Vagina (tissue), 2 donors: ENCODE measurements around the gene VPS33B. TPM values are rescaled to one million over a fixed set of nuclear protein-coding genes. Genes with fewer than 3 reads are reported as not detected.
A peak's percentile ranks its signal among the peaks of the same experiment; 100 is the strongest.
"Not testable (repeated sequence)": the region's sequence is repeated elsewhere in the genome, so short reads cannot be mapped to it uniquely, and the experiment has no call there.

Source experiments
- DNase-seq, 2 donors: peaks; one replicate each; pipeline ENCODE4 v3.0.0-alpha.2; 2017; ENCODE audit errors: extremely low spot score in 2 of 2
- H3K27ac ChIP-seq: fragments of 200-600 bp; sonication (generic); one replicate; pipeline ENCODE4 v1.5.1; 2019
- H3K27me3 ChIP-seq: fragments of 200-600 bp; sonication (generic); one replicate; pipeline ENCODE4 v1.5.1; 2019
- H3K36me3 ChIP-seq, 2 donors: fragments of 200-600 bp; sonication (generic); one replicate each; pipeline ENCODE4 v1.5.1; 2017 to 2019
- H3K4me1 ChIP-seq: fragments of 200-600 bp; sonication (generic); one replicate; pipeline ENCODE4 v1.5.1; 2019
- H3K4me3 ChIP-seq, 2 donors: fragments of 200-600 bp; sonication (generic); 1 replicate in 1 of 2; 2 replicates in 1 of 2; pipeline ENCODE4 v1.5.1; 2016 to 2019
- H3K9me3 ChIP-seq: fragments of 200-600 bp; sonication (generic); one replicate; pipeline ENCODE4 v1.5.1; 2019
- POLR2A ChIP-seq, 2 donors: fragments of 450-650 bp; IDR thresholded peaks; one replicate each; pipeline ENCODE4 v1.6.1; 2017; ENCODE audit warnings: antibody characterized with exemption in 2 of 2, mild to moderate bottlenecking in 2 of 2, moderate library complexity in 2 of 2
- POLR2AphosphoS5 ChIP-seq, 2 donors: sonication (generic); formaldehyde crosslinking; IDR thresholded peaks; one replicate each; pipeline ENCODE4 v1.9.0; 2017; ENCODE audit warnings: antibody characterized with exemption in 2 of 2, mild to moderate bottlenecking in 2 of 2, low read depth in 1 of 2; ENCODE audit not compliant: insufficient read depth in 1 of 2
- intact Hi-C: fragments of 100-400 bp; cut with DNase I; formaldehyde crosslinking; loops from one replicate; pipeline ENCODE4 v1.15.1; 2023
- total RNA-seq: library from RNA; depleted of rRNA; stranded (reverse); fragments of >200 nt; gene quantifications from one replicate; pipeline ENCODE4 v1.2.3, GENCODE V29; 2016
- TF ChIP-seq, protein P1 (sequence below), 3 experiments: fragments of 450-650 bp in 2 of 3; fragments of 200-600 bp in 1 of 3; sonication (generic) in 1 of 3; IDR thresholded peaks; one replicate each; pipeline ENCODE4 v1.5.1; 2017 to 2019; ENCODE audit warnings: antibody characterized with exemption in 3 of 3, mild to moderate bottlenecking in 2 of 3, moderate library complexity in 2 of 3

The VPS33B gene
- total RNA-seq, 1 donor from 2014 or later: 16.5 TPM

DNA sequence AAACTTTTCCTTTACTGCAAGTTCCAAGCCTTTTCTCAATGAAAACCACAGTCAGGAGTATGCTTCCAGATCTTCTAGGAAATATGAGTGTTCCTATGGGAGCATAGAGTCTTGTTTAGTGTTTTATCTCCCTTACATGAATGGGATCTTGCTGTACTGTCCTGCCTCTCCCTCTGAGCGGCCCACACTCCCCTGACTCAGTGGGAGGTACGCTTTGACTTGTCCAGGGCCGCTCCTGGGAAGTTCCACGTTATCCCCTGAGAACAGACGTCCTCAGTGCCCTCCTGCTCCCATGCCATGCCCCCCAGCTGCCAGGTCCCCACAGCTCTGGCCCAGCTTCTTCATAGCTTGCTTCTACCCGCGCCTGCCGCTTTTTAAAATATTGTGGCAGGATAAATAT, 28.9 kb upstream of the VPS33B start:
- intact Hi-C loops: no loop called here
- TF ChIP-seq POLR2A (IDR thresholded peaks at IDR 0.05) (no peak), POLR2AphosphoS5 (IDR thresholded peaks at IDR 0.05; ENCODE audit: insufficient read depth in 1 of 2, low read depth in 1 of 2) (no peak)
- TF ChIP-seq, protein P1, sequence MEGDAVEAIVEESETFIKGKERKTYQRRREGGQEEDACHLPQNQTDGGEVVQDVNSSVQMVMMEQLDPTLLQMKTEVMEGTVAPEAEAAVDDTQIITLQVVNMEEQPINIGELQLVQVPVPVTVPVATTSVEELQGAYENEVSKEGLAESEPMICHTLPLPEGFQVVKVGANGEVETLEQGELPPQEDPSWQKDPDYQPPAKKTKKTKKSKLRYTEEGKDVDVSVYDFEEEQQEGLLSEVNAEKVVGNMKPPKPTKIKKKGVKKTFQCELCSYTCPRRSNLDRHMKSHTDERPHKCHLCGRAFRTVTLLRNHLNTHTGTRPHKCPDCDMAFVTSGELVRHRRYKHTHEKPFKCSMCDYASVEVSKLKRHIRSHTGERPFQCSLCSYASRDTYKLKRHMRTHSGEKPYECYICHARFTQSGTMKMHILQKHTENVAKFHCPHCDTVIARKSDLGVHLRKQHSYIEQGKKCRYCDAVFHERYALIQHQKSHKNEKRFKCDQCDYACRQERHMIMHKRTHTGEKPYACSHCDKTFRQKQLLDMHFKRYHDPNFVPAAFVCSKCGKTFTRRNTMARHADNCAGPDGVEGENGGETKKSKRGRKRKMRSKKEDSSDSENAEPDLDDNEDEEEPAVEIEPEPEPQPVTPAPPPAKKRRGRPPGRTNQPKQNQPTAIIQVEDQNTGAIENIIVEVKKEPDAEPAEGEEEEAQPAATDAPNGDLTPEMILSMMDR (IDR thresholded peaks at IDR 0.05): no peak
- Histone ChIP-seq H3K4me3 (no peak overlapping the region), H3K27ac (no peak overlapping the region), H3K4me1 (no peaks in the 10 kb centered on the region), H3K27me3 (no peaks in the 10 kb centered on the region), H3K9me3 (no peaks in the 10 kb centered on the region), H3K36me3 (no peaks in the 10 kb centered on the region)
- no peak for DNase-seq

DNA sequence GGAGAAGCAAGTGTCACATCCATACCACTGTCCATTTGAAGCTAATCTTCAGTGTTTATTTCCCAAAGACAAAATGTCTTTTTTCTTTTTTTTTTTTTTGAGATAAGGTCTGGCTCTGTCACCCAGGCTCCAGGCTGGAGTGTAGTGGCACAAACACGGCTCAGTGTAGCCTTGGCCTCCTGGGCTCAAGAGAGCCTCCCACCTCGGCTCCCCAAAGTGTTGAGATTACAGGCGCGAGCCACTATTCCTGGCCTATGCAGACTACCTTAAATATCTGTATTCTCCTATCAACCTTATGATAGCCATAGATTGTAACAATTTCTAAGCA, 27.7 kb upstream of the VPS33B start:
- H3K27me3 ChIP-seq: no peaks in the 10 kb centered on the region
- DNase-seq: no peak
- H3K36me3 ChIP-seq: no peaks in the 10 kb centered on the region
- H3K9me3 ChIP-seq: no peaks in the 10 kb centered on the region
- TF ChIP-seq POLR2A (IDR thresholded peaks at IDR 0.05): no peak
- TF ChIP-seq POLR2AphosphoS5 (IDR thresholded peaks at IDR 0.05; ENCODE audit: insufficient read depth in 1 of 2, low read depth in 1 of 2): no peak
- TF ChIP-seq, protein P1 (IDR thresholded peaks at IDR 0.05): no peak
- no peak overlapping the region for H3K4me3 ChIP-seq
- intact Hi-C loops: no loop called here
- no peaks in the 10 kb centered on the region for H3K4me1 ChIP-seq
- H3K27ac ChIP-seq: no peak overlapping the region

DNA sequence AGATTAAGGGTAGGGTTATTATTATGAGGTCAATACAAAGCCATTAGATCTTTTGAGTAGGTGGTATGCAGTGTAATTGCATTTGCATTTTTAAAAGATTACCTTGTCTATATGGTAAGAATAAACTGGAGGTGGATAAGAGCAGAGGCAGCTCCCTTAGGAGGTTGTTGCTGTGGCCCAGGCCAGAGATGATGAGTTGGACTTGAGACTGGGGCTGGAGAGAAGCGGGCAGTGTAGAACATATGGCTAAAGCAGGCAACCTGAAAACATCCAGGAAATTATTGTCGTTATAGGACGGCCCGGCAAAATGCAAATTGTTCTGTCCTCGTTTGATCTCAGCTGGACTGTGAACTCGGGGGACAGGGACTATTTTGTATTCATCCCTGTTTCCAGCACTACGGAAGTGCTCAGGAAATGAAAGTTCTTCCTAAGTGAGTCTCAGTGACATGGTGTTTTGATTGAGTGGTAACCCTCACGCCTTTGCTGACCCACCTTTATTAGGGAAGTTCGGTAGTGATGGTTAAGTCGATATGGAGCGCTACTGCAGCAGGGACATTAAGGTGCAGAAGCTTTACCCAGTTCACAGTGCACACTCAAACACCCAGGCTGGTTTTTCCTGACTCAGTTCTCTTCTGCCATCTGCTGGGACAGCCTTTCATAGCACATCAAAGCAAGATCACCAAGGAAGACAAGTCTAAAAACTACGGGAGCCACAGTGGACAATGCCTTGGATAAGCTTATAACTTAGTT, 27.2 kb upstream of the VPS33B start:
- Histone ChIP-seq H3K4me3 (no peak overlapping the region), H3K4me1 (no peaks in the 10 kb centered on the region), H3K36me3 (no peaks in the 10 kb centered on the region), H3K9me3 (no peaks in the 10 kb centered on the region), H3K27ac (no peak overlapping the region), H3K27me3 (no peaks in the 10 kb centered on the region)
- no peak for DNase-seq
- intact Hi-C loops: no loop called here
- no peak for TF ChIP-seq POLR2A (IDR thresholded peaks at IDR 0.05)
- no peak for TF ChIP-seq POLR2AphosphoS5 (IDR thresholded peaks at IDR 0.05; ENCODE audit: insufficient read depth in 1 of 2, low read depth in 1 of 2)
- TF ChIP-seq, protein P1 (IDR thresholded peaks at IDR 0.05): peak; percentile 22 to 39 (median 31)

DNA sequence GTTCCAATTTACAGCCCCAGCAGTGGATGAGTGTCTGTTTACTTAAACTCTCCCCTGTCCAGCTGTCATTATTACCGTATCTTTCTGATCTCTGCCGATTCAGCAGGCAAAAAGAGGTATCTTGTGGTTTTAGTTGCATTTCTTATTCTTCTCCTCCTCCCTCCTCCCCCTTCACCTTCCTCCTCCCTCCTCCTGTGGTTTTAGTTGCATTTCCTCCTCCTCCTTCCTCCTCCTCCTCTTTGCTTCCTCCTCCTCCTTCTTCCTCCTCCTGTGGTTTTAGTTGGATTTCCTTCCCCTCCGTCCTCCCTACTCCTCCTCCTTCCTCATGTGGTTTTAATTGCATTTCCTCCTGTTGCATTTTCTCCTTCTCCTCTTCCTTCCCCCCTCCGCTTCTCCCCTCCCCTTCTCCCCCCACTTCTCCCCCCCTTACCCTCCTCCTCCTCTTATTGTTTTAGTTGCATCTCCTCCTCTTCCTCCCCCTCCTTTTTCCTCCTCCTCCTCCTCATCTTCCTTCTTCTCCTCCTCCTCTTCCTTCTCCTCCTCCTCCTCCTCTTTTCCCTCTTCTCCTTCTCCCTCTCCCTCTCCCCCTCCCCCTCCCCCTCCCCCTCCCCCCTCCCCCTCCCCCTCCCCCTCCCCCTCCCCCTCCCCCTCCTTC, 25.3 kb upstream of the VPS33B start:
- Histone ChIP-seq H3K36me3 (no peaks in the 10 kb centered on the region), H3K4me3 (no peak overlapping the region), H3K9me3 (no peaks in the 10 kb centered on the region), H3K4me1 (no peaks in the 10 kb centered on the region), H3K27me3 (no peaks in the 10 kb centered on the region), H3K27ac (no peak overlapping the region)
- intact Hi-C loops: no loop called here
- TF ChIP-seq, protein P1 (IDR thresholded peaks at IDR 0.05): no peak
- TF ChIP-seq POLR2AphosphoS5 (IDR thresholded peaks at IDR 0.05; ENCODE audit: insufficient read depth in 1 of 2, low read depth in 1 of 2) (no peak), POLR2A (IDR thresholded peaks at IDR 0.05) (no peak)
- no peak for DNase-seq

DNA sequence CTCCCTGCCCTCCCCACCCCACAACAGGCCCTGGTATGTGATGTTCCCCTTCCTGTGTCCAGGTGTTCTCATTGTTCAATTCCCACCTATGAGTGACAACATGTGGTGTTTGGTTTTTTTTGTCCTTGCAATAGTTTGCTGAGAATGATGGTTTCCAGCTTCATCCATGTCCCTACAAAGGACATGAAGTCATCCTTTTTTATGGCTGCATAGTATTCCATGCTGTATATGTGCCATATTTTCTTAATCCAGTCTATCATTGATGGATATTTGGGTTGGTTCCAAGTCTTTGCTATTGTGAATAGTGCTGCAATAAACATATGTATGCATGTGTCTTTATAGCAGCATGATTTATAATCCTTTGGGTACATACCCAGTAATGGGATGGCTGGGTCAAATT, 23.7 kb upstream of the VPS33B start:
- H3K27ac ChIP-seq, intact Hi-C loops, H3K27me3 ChIP-seq, H3K9me3 ChIP-seq, H3K4me1 ChIP-seq, H3K36me3 ChIP-seq, DNase-seq, H3K4me3 ChIP-seq: not testable (repeated sequence)
